Endothelial cell of umbilical vein (primary cell): ENCODE measurements around the gene USP48. TPM values are rescaled to one million over a fixed set of nuclear protein-coding genes. Genes with fewer than 3 reads are reported as not detected.

ENCODE experiments used
- BruUV-seq: library from RNA; stranded (reverse); fragments of 400-500 nt; replicated peaks from 2 replicates; lab custom pipeline; 2021; lab: Mats Ljungman, UMichigan
- CTCF ChIA-PET: fragments of 300-600, 350-600 bp; sonication (Branson Sonifier 250); formaldehyde crosslinking; loops from one replicate; lab custom pipeline; 2021; ENCODE audit warnings: antibody characterized with exemption, inconsistent platforms; lab: Charles Lee
- POLR2A ChIA-PET: fragments of 300-600, 350-600 bp; sonication (Branson Sonifier 250); formaldehyde crosslinking; loops from one replicate; lab custom pipeline; 2021; ENCODE audit warnings: antibody characterized with exemption, inconsistent platforms; lab: Charles Lee
- DNase-seq: peaks from one replicate; pipeline ENCODE4 v3.0.0-alpha.2; 2011; ENCODE audit warnings: low read depth, low spot score
- FAIRE-seq: peaks from 2 replicates; lab custom pipeline; 2011; peaks lifted over from hg19 to GRCh38; lab: Jason Lieb, UNC
- H2AFZ ChIP-seq: 2 replicates; pipeline ENCODE4 v1.6.0; 2012; ENCODE audit warnings: low read depth, low read length, control low read depth, inconsistent platforms
- H3K27ac ChIP-seq: 2 replicates; pipeline ENCODE4 v1.5.1; 2011; ENCODE audit warnings: low read depth, mild to moderate bottlenecking, control low read depth, low read length, moderate library complexity; ENCODE audit not compliant: insufficient read depth
- H3K27me3 ChIP-seq, 2 experiments: 2 replicates each; pipeline versions ENCODE4 v1.6.0 to v1.6.1; 2011; ENCODE audit warnings: low read length in 2 of 2, mixed read lengths in 1 of 2; ENCODE audit not compliant: control insufficient read depth in 2 of 2, insufficient read depth in 2 of 2
- H3K36me3 ChIP-seq, 2 experiments: 2 replicates in 1 of 2; 3 replicates in 1 of 2; pipeline ENCODE4 v1.5.1; 2011; ENCODE audit warnings: low read length in 2 of 2, mild to moderate bottlenecking in 1 of 2, moderate library complexity in 1 of 2; ENCODE audit not compliant: control insufficient read depth in 2 of 2, insufficient read depth in 2 of 2; ENCODE audit errors: extremely low read depth in 1 of 2
- H3K4me1 ChIP-seq: 3 replicates; pipeline ENCODE4 v1.5.1; 2011; ENCODE audit warnings: mild to moderate bottlenecking, low read length; ENCODE audit not compliant: control insufficient read depth, insufficient read depth; ENCODE audit errors: extremely low read depth
- H3K4me2 ChIP-seq: 2 replicates; pipeline ENCODE4 v1.6.1; 2011; ENCODE audit warnings: low read length, control low read depth, mixed read lengths; ENCODE audit not compliant: insufficient read depth
- H3K4me3 ChIP-seq, 3 experiments: fragments of 200-600 bp in 1 of 3; sonication (generic), shearing (Covaris generic) in 1 of 3; replicated peaks in 1 of 3; 2 replicates each; pipeline ENCODE4 v1.5.1; 2011 to 2016; ENCODE audit warnings: control low read depth in 3 of 3, low read length in 3 of 3, mild to moderate bottlenecking in 2 of 3, inconsistent platforms in 1 of 3, low read depth in 1 of 3, moderate library complexity in 1 of 3; ENCODE audit not compliant: insufficient read depth in 1 of 3
- H3K79me2 ChIP-seq: 2 replicates; pipeline ENCODE4 v1.6.0; 2012; ENCODE audit warnings: low read length, inconsistent platforms; ENCODE audit not compliant: control insufficient read depth, insufficient read depth
- H3K9ac ChIP-seq: replicated peaks from 2 replicates; pipeline ENCODE3; 2011; ENCODE audit warnings: low read length, control low read depth; ENCODE audit not compliant: insufficient read depth; ENCODE audit errors: extremely low read depth
- H3K9me1 ChIP-seq: replicated peaks from 3 replicates; pipeline ENCODE4 v1.6.0; 2011; ENCODE audit warnings: mild to moderate bottlenecking, low read length; ENCODE audit not compliant: control insufficient read depth, insufficient read depth; ENCODE audit errors: extremely low read depth
- H3K9me3 ChIP-seq: replicated peaks from 2 replicates; pipeline ENCODE4 v1.5.1; 2012; ENCODE audit warnings: low read length, inconsistent platforms; ENCODE audit not compliant: control insufficient read depth, insufficient read depth
- H4K20me1 ChIP-seq: replicated peaks from 2 replicates; pipeline ENCODE3; 2011; ENCODE audit warnings: mild to moderate bottlenecking, low read length; ENCODE audit not compliant: control insufficient read depth, insufficient read depth; ENCODE audit errors: extremely low read depth
- EZH2 ChIP-seq: IDR thresholded peaks from 2 replicates; pipeline ENCODE4 v1.6.1; 2012; ENCODE audit warnings: borderline replicate concordance, low read depth, mild to moderate bottlenecking, moderate library complexity, low read length, inconsistent platforms; ENCODE audit not compliant: severe bottlenecking
- FOS ChIP-seq: IDR thresholded peaks from 2 replicates; pipeline ENCODE4 v1.6.1; 2011; ENCODE audit warnings: mild to moderate bottlenecking, low read length, moderate library complexity, borderline replicate concordance; ENCODE audit not compliant: insufficient read depth
- GATA2 ChIP-seq: IDR thresholded peaks from 2 replicates; pipeline ENCODE4 v1.7.0; 2011; ENCODE audit warnings: low read depth, mild to moderate bottlenecking, moderate library complexity, mixed read lengths, low read length; ENCODE audit not compliant: insufficient read length, insufficient read depth
- JUN ChIP-seq: IDR thresholded peaks from 2 replicates; pipeline ENCODE4 v1.6.1; 2011; ENCODE audit warnings: borderline replicate concordance, low read depth; ENCODE audit not compliant: insufficient read length, insufficient read depth
- MYC ChIP-seq: IDR thresholded peaks from one replicate; pipeline ENCODE4 v1.6.1; 2011; ENCODE audit warnings: mild to moderate bottlenecking, low read depth, low read length
- POLR2A ChIP-seq: IDR thresholded peaks from 2 replicates; pipeline ENCODE4 v1.6.1; 2012; ENCODE audit warnings: low read depth, mild to moderate bottlenecking, control low read depth, low read length
- POLR2AphosphoS5 ChIP-seq: IDR thresholded peaks from 2 replicates; pipeline ENCODE4 v1.6.1; 2012; ENCODE audit warnings: low read depth, mild to moderate bottlenecking, control low read depth, low read length, moderate library complexity; ENCODE audit not compliant: insufficient read depth
- dilution Hi-C: fragments of 300-500 bp; cut with MboI; formaldehyde crosslinking; loops from one replicate; pipeline ENCODE4 v1.15.0; 2019; ENCODE audit warnings: low sequenced_read_pairs; ENCODE audit not compliant: extremely low pct_ligation_motif_present
- intact Hi-C: fragments of 100-400 bp; cut with micrococcal nuclease; formaldehyde crosslinking; loops from one replicate; pipeline ENCODE4 v1.10.0; 2022
- polyA plus RNA-seq, 4 experiments: library from polyadenylated mRNA; depleted of rRNA in 3 of 4; stranded (reverse) in 3 of 4; unstranded in 1 of 4; fragments of >200 nt; gene quantifications; 2 replicates each; pipeline versions ENCODE4 v1.2.1 to v1.2.3, GENCODE V29; 2011 to 2012; ENCODE audit warnings: missing spikeins in 1 of 4
- total RNA-seq: library from RNA; stranded (reverse); gene quantifications from 2 replicates; pipeline ENCODE4 v1.2.3, GENCODE V29; 2021
- TF ChIP-seq, protein P1 (sequence below), 2 donors: IDR thresholded peaks; 1 replicate in 1 of 2; 2 replicates in 1 of 2; pipeline ENCODE4 v1.5.1; 2011; ENCODE audit warnings: low read length in 2 of 2, mild to moderate bottlenecking in 2 of 2, moderate library complexity in 2 of 2, control low read depth in 1 of 2, inconsistent platforms in 1 of 2, low read depth in 1 of 2; ENCODE audit not compliant: insufficient read depth in 1 of 2; ENCODE audit errors: extremely low read depth in 1 of 2
- TF ChIP-seq, protein P2 (sequence below): IDR thresholded peaks from 2 replicates; pipeline ENCODE4 v1.6.1; 2011; ENCODE audit not compliant: insufficient read depth, insufficient read length

The USP48 gene
- total and polyA plus RNA-seq, 2 donors (not counting 3 experiments of a cell fraction or from before 2014, with no cell fraction given): 27.2 to 149 TPM

DNA sequence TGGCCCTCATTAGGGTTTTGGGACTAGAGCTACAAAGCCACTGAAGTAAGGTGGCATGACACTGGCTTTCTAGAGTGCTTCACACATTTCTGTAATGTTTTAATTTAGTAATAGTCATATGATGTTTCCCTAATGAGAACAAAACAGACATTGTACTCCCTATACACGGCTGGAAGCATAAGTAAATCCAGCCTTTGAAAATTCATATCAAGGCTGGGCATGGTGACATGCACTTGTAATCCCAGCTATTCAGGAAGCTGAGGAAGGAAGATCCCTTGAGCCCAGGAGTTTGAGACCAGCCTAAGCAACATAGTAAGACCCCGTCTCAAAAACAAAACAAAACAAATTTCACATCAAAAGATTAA lies 7.4 kb downstream of the USP48 start:
- no peaks in the 10 kb centered on the region for H3K27me3 ChIP-seq
- no peaks in the 10 kb centered on the region for H3K9me3 ChIP-seq
- no TSS peak for BruUV-seq
- ChIA-PET CTCF (interaction anchor here (1.2 kb wide), 2 partner anchors 10 to 12 kb away, joined by 3 read pairs; no protein-coding TSS in a partner anchor), POLR2A (no interaction called here)
- H3K27ac ChIP-seq: no peak overlapping the region
- H2AFZ ChIP-seq: no peak overlapping the region
- peaks cover 23% of the 10 kb centered on the region for H3K4me1 ChIP-seq
- H3K79me2 ChIP-seq: peaks cover 95% of the 10 kb centered on the region
- H3K36me3 ChIP-seq: no peaks in the 10 kb centered on the region
- peaks cover 3% of the 10 kb centered on the region for H4K20me1 ChIP-seq
- no peak overlapping the region for H3K9ac ChIP-seq
- DNase-seq (peak; percentile 53), FAIRE-seq (no peak)
- no peak for TF ChIP-seq POLR2A
- no peak overlapping the region for H3K4me2 ChIP-seq
- no peak overlapping the region for H3K4me3 ChIP-seq
- dilution Hi-C loops: no loop called here
- intact Hi-C loops: no loop called here
- H3K9me1 ChIP-seq: no peaks in the 10 kb centered on the region

DNA sequence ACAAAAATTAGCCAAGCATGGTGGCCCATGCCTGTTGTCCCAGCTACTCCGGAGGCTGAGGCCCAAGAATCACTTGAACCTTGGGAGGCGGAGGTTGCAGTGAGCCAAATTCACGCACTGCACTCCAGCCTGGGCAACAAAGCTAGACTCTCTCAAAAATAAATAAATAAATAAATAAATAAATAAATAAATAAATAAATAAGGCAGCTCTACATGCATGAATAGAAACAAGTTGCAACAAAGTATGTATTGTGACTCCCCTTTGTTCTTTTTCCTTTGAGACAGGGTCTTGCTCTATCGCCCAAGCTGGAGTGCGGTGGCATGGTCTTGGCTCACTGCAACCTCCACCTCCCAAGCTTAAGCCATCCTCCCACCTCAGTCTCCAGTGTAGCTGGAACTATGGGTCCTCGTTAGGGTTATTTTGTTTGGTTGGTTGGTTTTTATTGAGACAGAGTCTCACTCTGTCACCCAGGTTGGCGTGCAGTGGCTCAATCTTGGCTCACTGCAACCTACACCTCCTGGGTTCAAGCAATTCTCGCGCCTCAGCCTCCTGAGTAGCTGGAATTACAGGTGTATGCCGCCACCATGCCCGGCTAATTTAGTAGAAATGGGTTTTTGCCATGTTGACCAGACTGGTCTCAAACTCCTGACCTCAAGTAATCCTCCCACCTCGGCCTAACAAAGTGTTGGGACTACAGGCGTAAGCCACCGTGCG lies 8.0 kb downstream of the USP48 start:
- Histone ChIP-seq H3K27me3 (no peaks in the 10 kb centered on the region), H4K20me1 (peaks cover 3% of the 10 kb centered on the region), H2AFZ (no peak overlapping the region), H3K9ac (no peak overlapping the region), H3K27ac (no peak overlapping the region), H3K4me3 (no peak overlapping the region), H3K79me2 (peaks cover 99% of the 10 kb centered on the region), H3K4me1 (peaks cover 22% of the 10 kb centered on the region), H3K4me2 (no peak overlapping the region), H3K9me3 (no peaks in the 10 kb centered on the region), H3K36me3 (no peaks in the 10 kb centered on the region), H3K9me1 (no peaks in the 10 kb centered on the region)
- FAIRE-seq (no peak), DNase-seq (no peak)
- no peak for TF ChIP-seq GATA2
- TF ChIP-seq POLR2A: no peak
- TF ChIP-seq JUN: no peak
- TF ChIP-seq, protein P1, sequence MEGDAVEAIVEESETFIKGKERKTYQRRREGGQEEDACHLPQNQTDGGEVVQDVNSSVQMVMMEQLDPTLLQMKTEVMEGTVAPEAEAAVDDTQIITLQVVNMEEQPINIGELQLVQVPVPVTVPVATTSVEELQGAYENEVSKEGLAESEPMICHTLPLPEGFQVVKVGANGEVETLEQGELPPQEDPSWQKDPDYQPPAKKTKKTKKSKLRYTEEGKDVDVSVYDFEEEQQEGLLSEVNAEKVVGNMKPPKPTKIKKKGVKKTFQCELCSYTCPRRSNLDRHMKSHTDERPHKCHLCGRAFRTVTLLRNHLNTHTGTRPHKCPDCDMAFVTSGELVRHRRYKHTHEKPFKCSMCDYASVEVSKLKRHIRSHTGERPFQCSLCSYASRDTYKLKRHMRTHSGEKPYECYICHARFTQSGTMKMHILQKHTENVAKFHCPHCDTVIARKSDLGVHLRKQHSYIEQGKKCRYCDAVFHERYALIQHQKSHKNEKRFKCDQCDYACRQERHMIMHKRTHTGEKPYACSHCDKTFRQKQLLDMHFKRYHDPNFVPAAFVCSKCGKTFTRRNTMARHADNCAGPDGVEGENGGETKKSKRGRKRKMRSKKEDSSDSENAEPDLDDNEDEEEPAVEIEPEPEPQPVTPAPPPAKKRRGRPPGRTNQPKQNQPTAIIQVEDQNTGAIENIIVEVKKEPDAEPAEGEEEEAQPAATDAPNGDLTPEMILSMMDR (IDR thresholded peaks at IDR 0.05; ENCODE audit: extremely low read depth in 1 of 2, insufficient read depth in 1 of 2, low read depth in 1 of 2, low read length in 2 of 2): no peak
- TF ChIP-seq FOS: no peak
- no peak for TF ChIP-seq POLR2AphosphoS5
- TF ChIP-seq EZH2: no peak
- no peak for TF ChIP-seq MYC
- TF ChIP-seq, protein P2, sequence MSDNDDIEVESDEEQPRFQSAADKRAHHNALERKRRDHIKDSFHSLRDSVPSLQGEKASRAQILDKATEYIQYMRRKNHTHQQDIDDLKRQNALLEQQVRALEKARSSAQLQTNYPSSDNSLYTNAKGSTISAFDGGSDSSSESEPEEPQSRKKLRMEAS: no peak
- ChIA-PET CTCF (interaction anchor here (1.2 kb wide), 2 partner anchors 10 to 11 kb away, joined by 3 read pairs; no protein-coding TSS in a partner anchor), POLR2A (no interaction called here)
- dilution Hi-C loops (no loop called here), intact Hi-C loops (no loop called here)
- no TSS peak for BruUV-seq
